ENCODE data around the gene DLG3. TPM values are rescaled to one million over a fixed set of nuclear protein-coding genes. Genes with fewer than 3 reads are reported as not detected.

Gene DLG3
- total RNA-seq, 1 experiment from 2014 or later, result 48.4 TPM

GRCh38 chrX:70554523-70554922, 109.9 kb downstream of the DLG3 start:
- no peak overlapping the region for H2AFZ ChIP-seq (ENCODE audit: low read depth, low read length, poor library complexity, severe bottlenecking)
- no peaks in the 10 kb centered on the region for H3K36me3 ChIP-seq (ENCODE audit: control insufficient read depth in 1 of 2, insufficient read depth in 2 of 2, low read length in 2 of 2)
- POLR2A ChIA-PET, result no interaction called here
- no peaks in the 10 kb centered on the region for H3K79me2 ChIP-seq (ENCODE audit: insufficient read depth, low read length)
- BruUV-seq (replicated peaks), result no TSS peak
- H4K20me1 ChIP-seq (ENCODE audit: insufficient read depth), result no peaks in the 10 kb centered on the region
- ATAC-seq (no peak), DNase-seq (ENCODE audit: low read depth, low spot score) (no peak)
- CTCF ChIA-PET, result interaction anchor here (1.1 kb wide), 1 partner anchor 100 kb away, joined by 4 read pairs; no protein-coding TSS in a partner anchor
- H3K4me3 ChIP-seq (replicated peaks in 1 of 2; ENCODE audit: low read depth in 1 of 2, low read length in 2 of 2), result no peak overlapping the region
- H3K4me2 ChIP-seq (ENCODE audit: low read length), result no peak overlapping the region
- H3K9ac ChIP-seq (ENCODE audit: low read length), result no peak overlapping the region
- H3K27ac ChIP-seq (ENCODE audit: low read depth, low read length), result no peak overlapping the region
- H3K9me3 ChIP-seq (ENCODE audit: control insufficient read depth in 1 of 2, insufficient read depth in 1 of 2, low read depth in 1 of 2, low read length in 2 of 2), result no peaks in the 10 kb centered on the region
- TF ChIP-seq EZH2phosphoT487 (IDR thresholded peaks at IDR 0.05; ENCODE audit: borderline replicate concordance) (no peak), EZH2 (IDR thresholded peaks at IDR 0.05) (no peak), RAD21 (IDR thresholded peaks at IDR 0.05; ENCODE audit: low read depth) (no peak), TCF7L2 (IDR thresholded peaks at IDR 0.05; ENCODE audit: borderline replicate concordance, extremely low read depth, insufficient read depth, insufficient read length) (no peak), ATF3 (IDR thresholded peaks at IDR 0.05) (no peak), ZNF274 (IDR thresholded peaks at IDR 0.05; ENCODE audit: low read depth, low read length) (no peak), SP1 (IDR thresholded peaks at IDR 0.05; ENCODE audit: low read depth) (no peak)
- H3K27me3 ChIP-seq (ENCODE audit: insufficient read depth, low read length), result no peaks in the 10 kb centered on the region
- RAD21 ChIA-PET (ENCODE audit: low non-redundant PET in 1 of 2, low total read pairs in 2 of 2, uncharacterized antibody in 2 of 2, unreplicated experiment in 2 of 2), result no interaction called here
- intact Hi-C loops (cut with micrococcal nuclease), result loop anchor here (5.0 kb wide), 1 partner anchor 102 kb away; no protein-coding TSS in a partner anchor
- peaks cover 0 to 3% of the 10 kb centered on the region in 2 experiments; a peak in 2 of 4 replicates for H3K4me1 ChIP-seq (ENCODE audit: control insufficient read depth in 1 of 2, insufficient read depth in 2 of 2, low read length in 2 of 2)
- H3K9me2 ChIP-seq (ENCODE audit: insufficient read depth), result no peaks in the 10 kb centered on the region

- no peak overlapping the region for H3K4me2 ChIP-seq (ENCODE audit: low read length)
- peaks cover 0 to 3% of the 10 kb centered on the region in 2 experiments; a peak in 2 of 4 replicates for H3K4me1 ChIP-seq (ENCODE audit: control insufficient read depth in 1 of 2, insufficient read depth in 2 of 2, low read length in 2 of 2)
- no peaks in the 10 kb centered on the region for H3K9me3 ChIP-seq (ENCODE audit: control insufficient read depth in 1 of 2, insufficient read depth in 1 of 2, low read depth in 1 of 2, low read length in 2 of 2)
- no peaks in the 10 kb centered on the region for H3K79me2 ChIP-seq (ENCODE audit: insufficient read depth, low read length)
- POLR2A ChIA-PET, result no interaction called here
- H3K4me3 ChIP-seq (replicated peaks in 1 of 2; ENCODE audit: low read depth in 1 of 2, low read length in 2 of 2), result no peak overlapping the region
- H2AFZ ChIP-seq (ENCODE audit: low read depth, low read length, poor library complexity, severe bottlenecking), result no peak overlapping the region
- ATAC-seq (no peak), DNase-seq (ENCODE audit: low read depth, low spot score) (no peak)
- CTCF ChIA-PET, result no interaction called here
- H4K20me1 ChIP-seq (ENCODE audit: insufficient read depth), result no peaks in the 10 kb centered on the region
- no peak overlapping the region for H3K9ac ChIP-seq (ENCODE audit: low read length)
- no TSS peak for BruUV-seq (replicated peaks)
- no peaks in the 10 kb centered on the region for H3K27me3 ChIP-seq (ENCODE audit: insufficient read depth, low read length)
- RAD21 ChIA-PET (ENCODE audit: low non-redundant PET in 1 of 2, low total read pairs in 2 of 2, uncharacterized antibody in 2 of 2, unreplicated experiment in 2 of 2), result no interaction called here
- no peaks in the 10 kb centered on the region for H3K36me3 ChIP-seq (ENCODE audit: control insufficient read depth in 1 of 2, insufficient read depth in 2 of 2, low read length in 2 of 2)
- H3K9me2 ChIP-seq (ENCODE audit: insufficient read depth), result no peaks in the 10 kb centered on the region
- intact Hi-C loops (cut with micrococcal nuclease), result loop anchor here (5.0 kb wide), 1 partner anchor 103 kb away; no protein-coding TSS in a partner anchor
- no peak overlapping the region for H3K27ac ChIP-seq (ENCODE audit: low read depth, low read length)
- TF ChIP-seq POLR2AphosphoS5 (IDR thresholded peaks at IDR 0.05; ENCODE audit: low read depth, low read length) (no peak), SIN3A (IDR thresholded peaks at IDR 0.05; ENCODE audit: low read depth) (no peak), SP1 (IDR thresholded peaks at IDR 0.05; ENCODE audit: low read depth) (no peak), TCF7L2 (IDR thresholded peaks at IDR 0.05; ENCODE audit: borderline replicate concordance, extremely low read depth, insufficient read depth, insufficient read length) (no peak), CTCF (IDR thresholded peaks at IDR 0.05 in 2 of 3, conservative IDR thresholded peaks at IDR 0.05 in 1 of 3; ENCODE audit: borderline replicate concordance in 1 of 3, insufficient read depth in 1 of 3, low read depth in 2 of 3, low read length in 2 of 3) (no peak), CEBPB (IDR thresholded peaks at IDR 0.05; ENCODE audit: low read depth) (no peak), ZFX (IDR thresholded peaks at IDR 0.05) (no peak), CBX3 (IDR thresholded peaks at IDR 0.05; ENCODE audit: low read depth) (no peak), JUND (IDR thresholded peaks at IDR 0.05) (no peak), MAX (IDR thresholded peaks at IDR 0.05) (no peak), ZBTB33 (IDR thresholded peaks at IDR 0.05; ENCODE audit: extremely low read depth, insufficient replicate concordance, low read length) (no peak), EZH2 (IDR thresholded peaks at IDR 0.05) (no peak), EZH2phosphoT487 (IDR thresholded peaks at IDR 0.05; ENCODE audit: borderline replicate concordance) (no peak), POLR2A (IDR thresholded peaks at IDR 0.05; ENCODE audit: borderline replicate concordance, extremely low read depth, insufficient read depth, insufficient read length) (no peak), RAD21 (IDR thresholded peaks at IDR 0.05; ENCODE audit: low read depth) (no peak), EGR1 (IDR thresholded peaks at IDR 0.05; ENCODE audit: low read depth) (no peak)
Observed at GRCh38 chrX:70554948-70555347, 110.3 kb downstream of the DLG3 start.
